ENCODE data around the gene LMO1. TPM values are rescaled to one million over a fixed set of nuclear protein-coding genes. Genes with fewer than 3 reads are reported as not detected.

Gene LMO1
- total and polyA plus RNA-seq, 2 of the 13 experiments (the other 11 are each of a cell fraction or from before 2014, with no cell fraction given), result not detected

- no peak for TF ChIP-seq ZBED4 (CRISPR knock-in tag; IDR thresholded peaks at IDR 0.05; ENCODE audit: borderline replicate concordance)
- TF ChIP-seq PRDM4 (CRISPR knock-in tag; IDR thresholded peaks at IDR 0.05; ENCODE audit: borderline replicate concordance), result no peak
- TF ChIP-seq SOX13 (IDR thresholded peaks at IDR 0.05), result no peak
- no peak for TF ChIP-seq SOX13 (CRISPR knock-in tag; conservative IDR thresholded peaks at IDR 0.05 in 1 of 2, IDR thresholded peaks at IDR 0.05 in 1 of 2)
- no peak for TF ChIP-seq ATF5 (CRISPR knock-in tag; IDR thresholded peaks at IDR 0.05; ENCODE audit: low read depth)
- no peak for TF ChIP-seq BCL3 (CRISPR knock-in tag; IDR thresholded peaks at IDR 0.05)
- TF ChIP-seq ATF2 (CRISPR knock-in tag; IDR thresholded peaks at IDR 0.05), result no peak
- TF ChIP-seq ZNF710 (CRISPR knock-in tag; IDR thresholded peaks at IDR 0.05; ENCODE audit: borderline replicate concordance), result no peak
- no peak for TF ChIP-seq RNF219 (CRISPR knock-in tag; IDR thresholded peaks at IDR 0.05)
Observed at GRCh38 chr11:8263769-8264410, at the start of gene LMO1 (continued).

Data from HepG2 (cell line).